DOHH2 (cell line): ENCODE data around the gene KIF19.

Source experiments
- H3F3A ChIP-seq: fragments of 200-600 bp; sonication (generic), shearing (Covaris generic); 2 replicates; pipeline ENCODE4 v1.6.0; 2016; ENCODE audit warnings: antibody characterized with exemption, mild to moderate bottlenecking; ENCODE audit not compliant: control insufficient read depth, insufficient read depth
- H3K27ac ChIP-seq: fragments of 200-600 bp; sonication (generic); 2 replicates; pipeline ENCODE4 v1.5.1; 2014; ENCODE audit warnings: low read depth, mild to moderate bottlenecking, low read length, moderate library complexity
- H3K27me3 ChIP-seq: fragments of 200-600 bp; sonication (generic); 2 replicates; pipeline ENCODE4 v1.6.1; 2014; ENCODE audit warnings: mild to moderate bottlenecking, low read length, mixed read lengths; ENCODE audit not compliant: control insufficient read depth
- H3K36me3 ChIP-seq: fragments of 200-600 bp; sonication (generic); 2 replicates; pipeline ENCODE4 v1.6.1; 2014; ENCODE audit warnings: mild to moderate bottlenecking, low read length, moderate library complexity, mixed read lengths; ENCODE audit not compliant: control insufficient read depth
- H3K4me1 ChIP-seq: fragments of 200-600 bp; sonication (generic); 2 replicates; pipeline ENCODE4 v1.6.1; 2014; ENCODE audit warnings: mild to moderate bottlenecking, low read length, mixed read lengths; ENCODE audit not compliant: control insufficient read depth
- H3K4me2 ChIP-seq: fragments of 200-600 bp; sonication (generic); 2 replicates; pipeline ENCODE4 v1.6.0; 2014; ENCODE audit warnings: mild to moderate bottlenecking, low read length, moderate library complexity
- H3K4me3 ChIP-seq: fragments of 200-600 bp; sonication (generic); 2 replicates; pipeline ENCODE4 v1.5.1; 2014; ENCODE audit warnings: mild to moderate bottlenecking, low read length, mixed read lengths
- H3K79me2 ChIP-seq: fragments of 200-600 bp; sonication (generic); 2 replicates; pipeline ENCODE4 v1.6.1; 2014; ENCODE audit warnings: mild to moderate bottlenecking, low read length, mixed read lengths; ENCODE audit not compliant: control insufficient read depth
- H3K9me2 ChIP-seq: fragments of 200-600 bp; sonication (generic); replicated peaks from 2 replicates; pipeline ENCODE4 v1.6.1; 2014; ENCODE audit warnings: mild to moderate bottlenecking, low read length, mixed read lengths; ENCODE audit not compliant: control insufficient read depth
- H3K9me3 ChIP-seq: fragments of 200-600 bp; sonication (generic); 2 replicates; pipeline ENCODE4 v1.6.1; 2014; ENCODE audit warnings: antibody characterized with exemption, low read length, mixed read lengths; ENCODE audit not compliant: control insufficient read depth, insufficient read depth
- H4K20me1 ChIP-seq: fragments of 200-600 bp; sonication (generic); 2 replicates; pipeline ENCODE4 v1.6.0; 2014; ENCODE audit warnings: low read depth, mild to moderate bottlenecking, antibody characterized with exemption, low read length, moderate library complexity; ENCODE audit not compliant: control insufficient read depth, insufficient read depth
- EZH2phosphoT487 ChIP-seq: fragments of 200-600 bp; sonication (generic); IDR thresholded peaks from 2 replicates; pipeline ENCODE4 v1.6.1; 2017; ENCODE audit warnings: borderline replicate concordance, mild to moderate bottlenecking, antibody characterized with exemption, low read length, moderate library complexity, mixed read lengths
- TF ChIP-seq, protein P1 (sequence below): fragments of 200-600 bp; sonication (generic); IDR thresholded peaks from one replicate; pipeline ENCODE4 v1.5.1; 2014; ENCODE audit warnings: antibody characterized with exemption, mild to moderate bottlenecking, low read depth, low read length; ENCODE audit not compliant: poor library complexity, severe bottlenecking

The KIF19 gene

DNA sequence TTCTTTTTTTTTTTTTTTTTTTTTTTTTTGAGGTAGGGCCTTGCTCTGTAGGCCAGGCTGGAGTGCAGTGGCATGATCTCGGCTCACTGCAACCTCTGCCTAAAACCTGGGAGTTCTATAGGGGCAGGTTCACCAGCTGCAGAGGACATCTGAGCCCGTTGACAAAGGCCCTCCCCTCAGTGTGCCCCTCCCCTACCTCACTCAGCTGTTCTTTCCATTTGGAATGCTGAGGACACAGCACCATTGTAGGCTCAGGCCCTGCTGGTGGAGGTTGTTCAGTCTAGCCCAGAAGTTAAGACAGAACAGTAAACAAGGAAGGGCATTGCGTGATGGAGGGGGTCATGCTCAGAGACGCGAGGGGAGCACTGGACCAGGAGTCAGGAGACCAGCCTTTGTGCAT lies 21.8 kb upstream of the KIF19 start:
- H3K4me1 ChIP-seq: no peaks in the 10 kb centered on the region
- no peak overlapping the region for H3K27ac ChIP-seq
- H3K9me2 ChIP-seq: no peaks in the 10 kb centered on the region
- H4K20me1 ChIP-seq: no peaks in the 10 kb centered on the region
- TF ChIP-seq EZH2phosphoT487: no peak
- TF ChIP-seq, protein P1, sequence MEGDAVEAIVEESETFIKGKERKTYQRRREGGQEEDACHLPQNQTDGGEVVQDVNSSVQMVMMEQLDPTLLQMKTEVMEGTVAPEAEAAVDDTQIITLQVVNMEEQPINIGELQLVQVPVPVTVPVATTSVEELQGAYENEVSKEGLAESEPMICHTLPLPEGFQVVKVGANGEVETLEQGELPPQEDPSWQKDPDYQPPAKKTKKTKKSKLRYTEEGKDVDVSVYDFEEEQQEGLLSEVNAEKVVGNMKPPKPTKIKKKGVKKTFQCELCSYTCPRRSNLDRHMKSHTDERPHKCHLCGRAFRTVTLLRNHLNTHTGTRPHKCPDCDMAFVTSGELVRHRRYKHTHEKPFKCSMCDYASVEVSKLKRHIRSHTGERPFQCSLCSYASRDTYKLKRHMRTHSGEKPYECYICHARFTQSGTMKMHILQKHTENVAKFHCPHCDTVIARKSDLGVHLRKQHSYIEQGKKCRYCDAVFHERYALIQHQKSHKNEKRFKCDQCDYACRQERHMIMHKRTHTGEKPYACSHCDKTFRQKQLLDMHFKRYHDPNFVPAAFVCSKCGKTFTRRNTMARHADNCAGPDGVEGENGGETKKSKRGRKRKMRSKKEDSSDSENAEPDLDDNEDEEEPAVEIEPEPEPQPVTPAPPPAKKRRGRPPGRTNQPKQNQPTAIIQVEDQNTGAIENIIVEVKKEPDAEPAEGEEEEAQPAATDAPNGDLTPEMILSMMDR: no peak
- no peak overlapping the region for H3K4me2 ChIP-seq
- no peaks in the 10 kb centered on the region for H3K9me3 ChIP-seq
- no peaks in the 10 kb centered on the region for H3K79me2 ChIP-seq
- no peaks in the 10 kb centered on the region for H3K36me3 ChIP-seq
- no peaks in the 10 kb centered on the region for H3F3A ChIP-seq
- H3K27me3 ChIP-seq: no peaks in the 10 kb centered on the region
- no peak overlapping the region for H3K4me3 ChIP-seq

DNA sequence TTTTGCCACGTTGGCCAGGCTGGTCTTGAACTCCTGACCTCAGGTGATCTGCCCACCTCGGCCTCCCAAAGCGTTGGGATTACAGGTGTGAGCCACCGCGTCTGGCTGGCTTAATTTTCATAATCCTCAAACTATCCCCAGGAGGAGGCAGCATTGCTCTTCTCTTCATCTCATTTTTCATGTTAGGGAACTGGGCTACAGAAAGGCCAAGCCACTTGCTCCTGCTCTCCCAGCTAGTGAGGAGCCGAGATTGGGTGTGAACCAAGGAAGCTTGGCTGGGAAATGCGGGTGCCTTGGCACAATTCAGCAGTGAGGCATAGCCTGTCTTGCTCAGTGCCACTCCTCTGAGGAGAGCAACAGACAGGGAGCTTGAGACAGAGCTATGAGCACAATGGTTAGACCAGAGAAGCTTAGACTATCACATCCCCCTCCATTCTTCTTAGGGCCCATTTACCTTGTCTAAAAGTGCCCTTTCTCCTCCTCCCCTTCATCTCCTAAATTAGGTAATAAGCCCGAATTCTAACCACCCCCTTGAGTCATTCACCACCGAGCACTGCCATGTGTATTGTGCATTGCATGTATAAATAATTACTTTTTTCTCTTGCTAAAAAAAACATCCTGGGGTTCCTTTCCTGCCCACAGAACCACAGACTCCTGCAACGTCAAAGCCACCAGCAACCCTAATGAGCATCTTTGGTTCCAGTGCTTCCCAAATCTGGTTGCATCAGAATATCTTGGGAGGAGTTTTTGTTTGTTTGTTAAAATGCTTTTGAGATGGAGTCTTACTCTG lies 20.0 kb upstream of the KIF19 start:
- no peaks in the 10 kb centered on the region for H3K4me1 ChIP-seq
- H3K9me3 ChIP-seq: no peaks in the 10 kb centered on the region
- H3K27me3 ChIP-seq: no peaks in the 10 kb centered on the region
- H4K20me1 ChIP-seq: no peaks in the 10 kb centered on the region
- TF ChIP-seq, protein P1: no peak
- TF ChIP-seq EZH2phosphoT487: no peak
- no peaks in the 10 kb centered on the region for H3F3A ChIP-seq
- no peak overlapping the region for H3K4me3 ChIP-seq
- no peaks in the 10 kb centered on the region for H3K36me3 ChIP-seq
- H3K79me2 ChIP-seq: no peaks in the 10 kb centered on the region
- no peaks in the 10 kb centered on the region for H3K9me2 ChIP-seq
- H3K27ac ChIP-seq: no peak overlapping the region
- H3K4me2 ChIP-seq: no peak overlapping the region

DNA sequence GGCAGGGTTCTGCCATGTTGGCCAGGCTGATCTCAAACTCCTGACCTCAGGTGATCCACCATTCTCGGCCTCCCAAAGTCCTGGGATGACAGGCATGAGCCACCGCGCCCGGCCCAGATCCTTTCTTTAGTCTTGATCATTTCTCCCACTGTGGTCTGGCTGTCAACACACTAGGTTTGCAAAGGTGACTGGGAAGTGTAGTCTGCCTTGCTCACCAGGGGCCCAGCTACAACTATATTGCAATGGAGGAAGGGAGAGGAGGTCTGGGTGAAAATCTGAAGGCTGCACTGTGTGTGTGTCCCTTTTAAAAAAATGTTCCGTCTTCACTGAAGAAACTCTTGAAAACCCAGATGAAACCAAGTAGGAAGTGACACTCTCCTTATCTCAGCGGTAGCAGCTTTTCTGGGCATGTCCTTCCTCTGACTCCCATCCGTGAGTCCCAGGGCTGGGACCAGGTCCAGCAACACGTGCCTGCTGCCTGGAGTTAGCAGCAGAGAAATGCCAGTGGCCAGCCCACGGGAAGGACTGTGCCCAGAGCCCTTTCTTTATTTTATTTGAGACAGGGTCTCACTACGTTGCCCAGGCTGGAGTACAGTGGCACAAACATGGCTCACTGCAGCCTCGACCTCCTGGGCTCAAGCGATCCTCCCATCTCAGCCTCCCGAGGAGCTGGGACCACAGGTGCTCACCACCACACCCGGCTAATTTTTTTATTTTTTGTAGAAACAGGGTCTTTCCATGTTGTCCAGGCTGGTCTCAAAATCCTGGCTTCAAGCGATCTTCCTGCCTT lies 17.8 kb upstream of the KIF19 start:
- Histone ChIP-seq H3K4me3 (no peak overlapping the region), H3K4me2 (no peak overlapping the region), H4K20me1 (no peaks in the 10 kb centered on the region), H3K9me3 (no peaks in the 10 kb centered on the region), H3K79me2 (no peaks in the 10 kb centered on the region), H3K4me1 (no peaks in the 10 kb centered on the region), H3F3A (no peaks in the 10 kb centered on the region), H3K27ac (no peak overlapping the region), H3K27me3 (no peaks in the 10 kb centered on the region), H3K36me3 (no peaks in the 10 kb centered on the region), H3K9me2 (no peaks in the 10 kb centered on the region)
- TF ChIP-seq, protein P1: no peak
- TF ChIP-seq EZH2phosphoT487: no peak
